Liver (tissue), 9 donors: ENCODE results near the gene MTIF3. TPM values are rescaled to one million over a fixed set of nuclear protein-coding genes. Genes with fewer than 3 reads are reported as not detected.

Source experiments
- DNase-seq: peaks from one replicate; pipeline ENCODE4 v3.0.0-alpha.2; 2017; ENCODE audit warnings: low spot score
- H3K27ac ChIP-seq, 2 donors: one replicate each; pipeline ENCODE4 v1.7.0; 2013; ENCODE audit warnings: inconsistent platforms in 2 of 2, low read length in 2 of 2, control low read depth in 1 of 2, low read depth in 1 of 2, mild to moderate bottlenecking in 1 of 2
- H3K27me3 ChIP-seq, 4 donors: one replicate each; pipeline versions ENCODE4 v1.6.1 to v1.7.0; 2013; ENCODE audit warnings: low read length in 3 of 4, inconsistent platforms in 1 of 4, mild to moderate bottlenecking in 1 of 4, moderate library complexity in 1 of 4; ENCODE audit not compliant: control insufficient read depth in 4 of 4, insufficient read depth in 4 of 4
- H3K36me3 ChIP-seq, 4 donors: one replicate each; pipeline versions ENCODE4 v1.6.1 to v1.7.0; 2013; ENCODE audit warnings: low read length in 3 of 4, mild to moderate bottlenecking in 3 of 4, low read depth in 1 of 4, moderate library complexity in 1 of 4; ENCODE audit not compliant: control insufficient read depth in 4 of 4, insufficient read depth in 3 of 4
- H3K4me1 ChIP-seq, 4 donors: one replicate each; pipeline versions ENCODE4 v1.6.1 to v1.7.0; 2013; ENCODE audit warnings: low read length in 3 of 4, mild to moderate bottlenecking in 3 of 4, moderate library complexity in 1 of 4; ENCODE audit not compliant: control insufficient read depth in 4 of 4, insufficient read depth in 4 of 4
- H3K4me3 ChIP-seq, 3 donors: one replicate each; pipeline versions ENCODE4 v1.6.1 to v1.7.0; 2013; ENCODE audit warnings: low read length in 3 of 3, control low read depth in 1 of 3, low read depth in 1 of 3, mild to moderate bottlenecking in 1 of 3
- H3K9ac ChIP-seq, 2 donors: one replicate each; pipeline ENCODE4 v1.7.0; 2013; ENCODE audit warnings: low read length in 2 of 2, mild to moderate bottlenecking in 2 of 2, moderate library complexity in 2 of 2, control low read depth in 1 of 2, low read depth in 1 of 2
- H3K9me3 ChIP-seq, 4 donors: one replicate each; pipeline versions ENCODE4 v1.6.1 to v1.7.0; 2013; ENCODE audit warnings: low read length in 3 of 4; ENCODE audit not compliant: control insufficient read depth in 4 of 4
- ATF3 ChIP-seq: IDR thresholded peaks from 2 replicates; pipeline ENCODE4 v1.6.1; 2016; ENCODE audit warnings: antibody characterized with exemption
- CTCF ChIP-seq: fragments of 150-350 bp; IDR thresholded peaks from 2 replicates; pipeline ENCODE4 v1.5.1; 2017; ENCODE audit warnings: improper control_type of control experiment, low read depth, low read length; ENCODE audit not compliant: missing input control
- EGR1 ChIP-seq, 2 donors: IDR thresholded peaks; 2 replicates each; pipeline ENCODE4 v1.6.1; 2016 to 2018; ENCODE audit warnings: antibody characterized with exemption in 2 of 2, low read depth in 2 of 2
- FOXA1 ChIP-seq: IDR thresholded peaks from 2 replicates; pipeline ENCODE4 v1.6.1; 2016; ENCODE audit warnings: antibody characterized with exemption
- FOXA2 ChIP-seq: IDR thresholded peaks from 2 replicates; pipeline ENCODE4 v1.6.1; 2016; ENCODE audit warnings: antibody characterized with exemption
- GABPA ChIP-seq, 2 donors: IDR thresholded peaks in 1 of 2; conservative IDR thresholded peaks in 1 of 2; 2 replicates each; pipeline ENCODE4 v1.6.1; 2016; ENCODE audit warnings: antibody characterized with exemption in 2 of 2, mild to moderate bottlenecking in 1 of 2, moderate library complexity in 1 of 2
- HNF4A ChIP-seq, 2 donors: conservative IDR thresholded peaks; 2 replicates each; pipeline ENCODE4 v1.6.1; 2016; ENCODE audit warnings: antibody characterized with exemption in 2 of 2, mild to moderate bottlenecking in 2 of 2
- HNF4G ChIP-seq: IDR thresholded peaks from 2 replicates; pipeline ENCODE4 v1.6.1; 2016; ENCODE audit warnings: antibody characterized with exemption
- JUND ChIP-seq, 2 donors: IDR thresholded peaks; 2 replicates each; pipeline ENCODE4 v1.6.1; 2016; ENCODE audit warnings: antibody characterized with exemption in 2 of 2
- NR2F2 ChIP-seq: IDR thresholded peaks from 2 replicates; pipeline ENCODE4 v1.6.1; 2016; ENCODE audit warnings: antibody characterized with exemption
- RAD21 ChIP-seq, 2 donors: IDR thresholded peaks; 2 replicates each; pipeline ENCODE4 v1.6.1; 2016; ENCODE audit warnings: antibody characterized with exemption in 2 of 2, mild to moderate bottlenecking in 2 of 2
- RXRA ChIP-seq, 2 donors: IDR thresholded peaks; 2 replicates each; pipeline ENCODE4 v1.6.1; 2017 to 2018; ENCODE audit warnings: antibody characterized with exemption in 2 of 2, mild to moderate bottlenecking in 1 of 2
- SP1 ChIP-seq: IDR thresholded peaks from 2 replicates; pipeline ENCODE4 v1.6.1; 2018; ENCODE audit warnings: antibody characterized with exemption, mild to moderate bottlenecking
- TAF1 ChIP-seq: conservative IDR thresholded peaks from 2 replicates; pipeline ENCODE4 v1.6.1; 2016; ENCODE audit warnings: antibody characterized with exemption, mild to moderate bottlenecking
- YY1 ChIP-seq: IDR thresholded peaks from 2 replicates; pipeline ENCODE4 v1.6.1; 2016; ENCODE audit warnings: antibody characterized with exemption, mild to moderate bottlenecking
- ZBTB33 ChIP-seq: IDR thresholded peaks from 2 replicates; pipeline ENCODE4 v1.6.1; 2016; ENCODE audit warnings: antibody characterized with exemption
- WGBS: extraction: QIAGEN DNeasy Blood & Tissue Kit; methylation state at CpG from one replicate; pipeline ENCODE4 v1.1.7; 2013; 5-methylcytosine and 5-hydroxymethylcytosine counted together
- polyA plus RNA-seq, 2 donors: library from polyadenylated mRNA; stranded (reverse) in 1 of 2; unstranded in 1 of 2; fragments of 200-250 nt in 1 of 2; fragments of >200 nt in 1 of 2; fragmentation: Nextera tagmentation in 1 of 2; extraction: Ambion mirVana in 1 of 2; gene quantifications; one replicate each; pipeline versions ENCODE4 v1.2.1 to v1.2.3, GENCODE V29; 2013 to 2015
- total RNA-seq, 2 donors: library from RNA; depleted of rRNA; stranded (reverse); fragments of >200 nt; gene quantifications; one replicate each; pipeline ENCODE4 v1.2.3, GENCODE V29; 2014
- TF ChIP-seq, protein P1 (sequence below): IDR thresholded peaks from 2 replicates; pipeline ENCODE4 v1.6.1; 2016; ENCODE audit warnings: antibody characterized with exemption
- TF ChIP-seq, protein P2 (sequence below): IDR thresholded peaks from 2 replicates; pipeline ENCODE4 v1.6.1; 2016; ENCODE audit warnings: antibody characterized with exemption, mild to moderate bottlenecking
- donor health status: healthy.
- donor health status: healthy.
- donor health status: healthy.
- donor health status: healthy.
- donor health status: healthy.

Gene MTIF3
- total and polyA plus RNA-seq, 4 donors, result 28.0 to 62.1 (median 32.8) TPM

DNA sequence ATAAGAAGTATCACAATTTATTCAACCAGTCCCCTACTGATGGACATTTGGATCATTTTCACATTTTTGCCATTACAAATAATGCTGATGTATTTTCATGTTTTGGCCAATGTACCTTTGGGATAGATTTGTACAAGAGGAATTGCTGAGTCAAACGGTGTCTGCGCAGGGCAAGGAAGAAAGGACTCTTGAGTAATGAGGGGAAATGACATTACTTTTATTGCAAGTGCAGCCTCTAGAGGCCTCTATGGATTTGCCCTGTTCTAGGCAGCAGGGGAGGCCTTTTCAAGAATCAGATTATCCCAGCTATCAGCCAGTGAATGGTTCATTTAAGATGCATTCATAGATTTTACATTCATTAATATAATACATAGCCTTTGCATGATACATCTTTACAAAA, 58.9 kb downstream of the MTIF3 start:
- no peaks in the 10 kb centered on the region for H3K36me3 ChIP-seq
- TF ChIP-seq SP1 (no peak), GABPA (IDR thresholded peaks at IDR 0.05 in 1 of 2, conservative IDR thresholded peaks at IDR 0.05 in 1 of 2) (no peak), ZBTB33 (no peak), EGR1 (IDR thresholded peaks at IDR 0.05; ENCODE audit: low read depth in 2 of 2) (no peak), RXRA (IDR thresholded peaks at IDR 0.05) (no peak), YY1 (no peak), FOXA2 (no peak), RAD21 (IDR thresholded peaks at IDR 0.05) (no peak), NR2F2 (no peak)
- TF ChIP-seq, protein P1, sequence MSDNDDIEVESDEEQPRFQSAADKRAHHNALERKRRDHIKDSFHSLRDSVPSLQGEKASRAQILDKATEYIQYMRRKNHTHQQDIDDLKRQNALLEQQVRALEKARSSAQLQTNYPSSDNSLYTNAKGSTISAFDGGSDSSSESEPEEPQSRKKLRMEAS, result no peak
- TF ChIP-seq, protein P2, sequence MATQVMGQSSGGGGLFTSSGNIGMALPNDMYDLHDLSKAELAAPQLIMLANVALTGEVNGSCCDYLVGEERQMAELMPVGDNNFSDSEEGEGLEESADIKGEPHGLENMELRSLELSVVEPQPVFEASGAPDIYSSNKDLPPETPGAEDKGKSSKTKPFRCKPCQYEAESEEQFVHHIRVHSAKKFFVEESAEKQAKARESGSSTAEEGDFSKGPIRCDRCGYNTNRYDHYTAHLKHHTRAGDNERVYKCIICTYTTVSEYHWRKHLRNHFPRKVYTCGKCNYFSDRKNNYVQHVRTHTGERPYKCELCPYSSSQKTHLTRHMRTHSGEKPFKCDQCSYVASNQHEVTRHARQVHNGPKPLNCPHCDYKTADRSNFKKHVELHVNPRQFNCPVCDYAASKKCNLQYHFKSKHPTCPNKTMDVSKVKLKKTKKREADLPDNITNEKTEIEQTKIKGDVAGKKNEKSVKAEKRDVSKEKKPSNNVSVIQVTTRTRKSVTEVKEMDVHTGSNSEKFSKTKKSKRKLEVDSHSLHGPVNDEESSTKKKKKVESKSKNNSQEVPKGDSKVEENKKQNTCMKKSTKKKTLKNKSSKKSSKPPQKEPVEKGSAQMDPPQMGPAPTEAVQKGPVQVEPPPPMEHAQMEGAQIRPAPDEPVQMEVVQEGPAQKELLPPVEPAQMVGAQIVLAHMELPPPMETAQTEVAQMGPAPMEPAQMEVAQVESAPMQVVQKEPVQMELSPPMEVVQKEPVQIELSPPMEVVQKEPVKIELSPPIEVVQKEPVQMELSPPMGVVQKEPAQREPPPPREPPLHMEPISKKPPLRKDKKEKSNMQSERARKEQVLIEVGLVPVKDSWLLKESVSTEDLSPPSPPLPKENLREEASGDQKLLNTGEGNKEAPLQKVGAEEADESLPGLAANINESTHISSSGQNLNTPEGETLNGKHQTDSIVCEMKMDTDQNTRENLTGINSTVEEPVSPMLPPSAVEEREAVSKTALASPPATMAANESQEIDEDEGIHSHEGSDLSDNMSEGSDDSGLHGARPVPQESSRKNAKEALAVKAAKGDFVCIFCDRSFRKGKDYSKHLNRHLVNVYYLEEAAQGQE, result no peak
- no peak for DNase-seq
- no peak overlapping the region for H3K9ac ChIP-seq
- WGBS, result 76% methylated on average over 2 of the region's 2 CpGs
- H3K4me1 ChIP-seq, result peaks cover 0 to 3% (median 0%) of the 10 kb centered on the region in 4 donors
- no peaks in the 10 kb centered on the region for H3K27me3 ChIP-seq
- no peak overlapping the region for H3K4me3 ChIP-seq
- H3K27ac ChIP-seq, result no peak overlapping the region
- H3K9me3 ChIP-seq, result no peaks in the 10 kb centered on the region

DNA sequence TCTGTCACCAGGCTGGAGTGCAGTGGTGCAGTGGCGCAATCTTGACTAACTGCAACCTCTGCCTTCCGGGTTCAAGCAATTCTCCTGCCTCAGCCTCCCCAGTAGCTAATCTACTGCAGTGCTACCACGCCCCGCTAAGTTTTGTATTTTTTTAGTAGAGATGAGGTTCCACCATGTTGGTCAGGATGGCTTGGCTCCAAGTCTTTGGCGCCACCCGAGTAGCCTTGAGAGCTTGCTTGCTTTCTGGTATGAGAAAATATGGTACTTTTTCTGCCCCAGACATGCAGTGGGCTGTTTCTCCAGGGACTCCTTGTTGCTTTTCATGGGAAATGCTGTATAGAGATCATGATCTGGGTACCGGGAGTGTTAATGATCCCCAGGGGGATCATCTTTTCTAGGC, 60.5 kb downstream of the MTIF3 start:
- H3K9me3 ChIP-seq, result no peaks in the 10 kb centered on the region
- 95% methylated on average over 7 of the region's 7 CpGs for WGBS
- no peak for TF ChIP-seq TAF1
- TF ChIP-seq ATF3, result no peak
- TF ChIP-seq CTCF, result no peak
- TF ChIP-seq YY1, result no peak
- no peak for TF ChIP-seq RXRA (IDR thresholded peaks at IDR 0.05)
- no peak for TF ChIP-seq JUND (IDR thresholded peaks at IDR 0.05)
- TF ChIP-seq, protein P2, result no peak
- TF ChIP-seq RAD21 (IDR thresholded peaks at IDR 0.05), result no peak
- TF ChIP-seq HNF4G, result no peak
- no peak for TF ChIP-seq SP1
- TF ChIP-seq EGR1 (IDR thresholded peaks at IDR 0.05; ENCODE audit: low read depth in 2 of 2), result no peak
- TF ChIP-seq GABPA (IDR thresholded peaks at IDR 0.05 in 1 of 2, conservative IDR thresholded peaks at IDR 0.05 in 1 of 2), result no peak
- TF ChIP-seq HNF4A (conservative IDR thresholded peaks at IDR 0.05), result no peak
- TF ChIP-seq NR2F2, result no peak
- no peak for TF ChIP-seq FOXA1
- TF ChIP-seq FOXA2, result no peak
- no peak for TF ChIP-seq ZBTB33
- TF ChIP-seq, protein P1, result no peak
- no peaks in the 10 kb centered on the region for H3K27me3 ChIP-seq
- H3K36me3 ChIP-seq, result no peaks in the 10 kb centered on the region
- H3K27ac ChIP-seq, result no peak overlapping the region
- no peaks in the 10 kb centered on the region for H3K4me1 ChIP-seq
- H3K9ac ChIP-seq, result no peak overlapping the region
- no peak for DNase-seq
- H3K4me3 ChIP-seq, result no peak overlapping the region
